ENCODE data around the gene MSMB. TPM values are rescaled to one million over a fixed set of nuclear protein-coding genes. Genes with fewer than 3 reads are reported as not detected.

Gene MSMB
- total RNA-seq, 1 experiment from 2014 or later: not detected

GRCh38 chr10:46025406-46025805 is 20.7 kb downstream of the MSMB start:
- POLR2A ChIA-PET (ENCODE audit: low non-redundant PET): no interaction called here

GRCh38 chr10:46024948-46025347 is 21.1 kb downstream of the MSMB start:
- no peak for DNase-seq (ENCODE audit: low spot score)
- no peak overlapping the region for H3K27ac ChIP-seq (ENCODE audit: low read depth, low read length, poor library complexity, severe bottlenecking)
- peaks cover 15% of the 10 kb centered on the region for H3K4me1 ChIP-seq (ENCODE audit: insufficient read depth, low read length, poor library complexity, severe bottlenecking)
- TF ChIP-seq CTCF (conservative IDR thresholded peaks at IDR 0.05; ENCODE audit: low read depth, low read length) (no peak), EZH2 (IDR thresholded peaks at IDR 0.05; ENCODE audit: borderline replicate concordance, low read depth, low read length, poor library complexity, severe bottlenecking) (no peak)
- no peaks in the 10 kb centered on the region for H3K27me3 ChIP-seq (replicated peaks; ENCODE audit: insufficient read depth, low read depth, low read length, poor library complexity)
- no peaks in the 10 kb centered on the region for H3K36me3 ChIP-seq (ENCODE audit: insufficient read depth, low read length, poor library complexity, severe bottlenecking)
- POLR2A ChIA-PET (ENCODE audit: low non-redundant PET): no interaction called here
- no peak overlapping the region for H3K4me3 ChIP-seq (ENCODE audit: low read depth, low read length, poor library complexity, severe bottlenecking)
- no TSS peak for BruUV-seq (replicated peaks)
- no peaks in the 10 kb centered on the region for H3K9me3 ChIP-seq (ENCODE audit: low read depth, low read length, poor library complexity, severe bottlenecking)
- CTCF ChIA-PET: no interaction called here
- intact Hi-C loops (cut with micrococcal nuclease; ENCODE audit: unreplicated experiment): loop anchor here (5.0 to 10.0 kb wide), 3 partner anchors 560 to 790 kb away; no protein-coding TSS in a partner anchor

More at GRCh38 chr10:46025406-46025805, 20.7 kb downstream of the MSMB start:
- Histone ChIP-seq H3K27ac (ENCODE audit: low read depth, low read length, poor library complexity, severe bottlenecking) (no peak overlapping the region), H3K27me3 (replicated peaks; ENCODE audit: insufficient read depth, low read depth, low read length, poor library complexity) (no peaks in the 10 kb centered on the region), H3K9me3 (ENCODE audit: low read depth, low read length, poor library complexity, severe bottlenecking) (no peaks in the 10 kb centered on the region), H3K4me1 (ENCODE audit: insufficient read depth, low read length, poor library complexity, severe bottlenecking) (peaks cover 15% of the 10 kb centered on the region), H3K36me3 (ENCODE audit: insufficient read depth, low read length, poor library complexity, severe bottlenecking) (no peaks in the 10 kb centered on the region), H3K4me3 (ENCODE audit: low read depth, low read length, poor library complexity, severe bottlenecking) (no peak overlapping the region)
- intact Hi-C loops (cut with micrococcal nuclease; ENCODE audit: unreplicated experiment): loop anchor here (5.0 to 10.0 kb wide), 3 partner anchors 561 to 791 kb away; no protein-coding TSS in a partner anchor
- BruUV-seq (replicated peaks): no TSS peak
- no peak for DNase-seq (ENCODE audit: low spot score)
- TF ChIP-seq CTCF (conservative IDR thresholded peaks at IDR 0.05; ENCODE audit: low read depth, low read length) (no peak), EZH2 (IDR thresholded peaks at IDR 0.05; ENCODE audit: borderline replicate concordance, low read depth, low read length, poor library complexity, severe bottlenecking) (no peak)
- CTCF ChIA-PET: no interaction called here

GRCh38 chr10:46022978-46023702 is 22.9 kb downstream of the MSMB start:
- POLR2A ChIA-PET (ENCODE audit: low non-redundant PET): no interaction called here
- Histone ChIP-seq H3K27me3 (replicated peaks; ENCODE audit: insufficient read depth, low read depth, low read length, poor library complexity) (no peaks in the 10 kb centered on the region), H3K4me1 (ENCODE audit: insufficient read depth, low read length, poor library complexity, severe bottlenecking) (peaks cover 4% of the 10 kb centered on the region), H3K36me3 (ENCODE audit: insufficient read depth, low read length, poor library complexity, severe bottlenecking) (no peaks in the 10 kb centered on the region), H3K4me3 (ENCODE audit: low read depth, low read length, poor library complexity, severe bottlenecking) (peak overlapping the region; percentile 79), H3K27ac (ENCODE audit: low read depth, low read length, poor library complexity, severe bottlenecking) (peak overlapping the region; percentile 77), H3K9me3 (ENCODE audit: low read depth, low read length, poor library complexity, severe bottlenecking) (no peaks in the 10 kb centered on the region)
- no TSS peak for BruUV-seq (replicated peaks)
- intact Hi-C loops (cut with micrococcal nuclease; ENCODE audit: unreplicated experiment): loop anchor here (10.0 kb wide), 2 partner anchors 558 to 788 kb away; no protein-coding TSS in a partner anchor
- peak; percentile 82 for DNase-seq (ENCODE audit: low spot score)
- TF ChIP-seq CTCF (conservative IDR thresholded peaks at IDR 0.05; ENCODE audit: low read depth, low read length) (0 out of 2 replicates have a peak, but pooled peaks have one; percentile 32), EZH2 (IDR thresholded peaks at IDR 0.05; ENCODE audit: borderline replicate concordance, low read depth, low read length, poor library complexity, severe bottlenecking) (no peak)
- CTCF ChIA-PET: no interaction called here

Measured in A673 (cell line).